Esophagus muscularis mucosa (tissue), 4 donors: ENCODE results near the gene DDI2. TPM values are rescaled to one million over a fixed set of nuclear protein-coding genes. Genes with fewer than 3 reads are reported as not detected.
A peak's percentile ranks its signal among the peaks of the same experiment; 100 is the strongest.

ENCODE experiments used
- DNase-seq: peaks from one replicate; pipeline ENCODE4 v3.0.0-alpha.2; 2017; ENCODE audit errors: extremely low spot score
- H3K27ac ChIP-seq, 4 donors: fragments of 200-600 bp; sonication (generic); replicated peaks in 1 of 4; 1 replicate in 3 of 4; 2 replicates in 1 of 4; pipeline ENCODE4 v1.5.1; 2016 to 2019; ENCODE audit warnings: mild to moderate bottlenecking in 1 of 4
- H3K27me3 ChIP-seq, 4 donors: fragments of 200-600 bp; sonication (generic); one replicate each; pipeline versions ENCODE4 v1.5.1 to v1.6.0; 2016 to 2019
- H3K36me3 ChIP-seq, 4 donors: fragments of 200-600 bp; sonication (generic); one replicate each; pipeline ENCODE4 v1.5.1; 2016 to 2019
- H3K4me1 ChIP-seq, 4 donors: fragments of 200-600 bp; sonication (generic); one replicate each; pipeline ENCODE4 v1.5.1; 2016 to 2019
- H3K4me3 ChIP-seq, 4 donors: fragments of 200-600 bp; sonication (generic); 1 replicate in 2 of 4; 2 replicates in 2 of 4; pipeline ENCODE4 v1.5.1; 2016 to 2019; ENCODE audit warnings: mild to moderate bottlenecking in 4 of 4, moderate library complexity in 1 of 4
- H3K9me3 ChIP-seq, 4 donors: fragments of 200-600 bp; sonication (generic); 1 replicate in 3 of 4; 2 replicates in 1 of 4; pipeline ENCODE4 v1.5.1; 2016 to 2019
- CTCF ChIP-seq, 3 experiments: fragments of 200-600 bp in 2 of 3; fragments of 450-650 bp in 1 of 3; sonication (generic) in 2 of 3; IDR thresholded peaks; one replicate each; pipeline ENCODE4 v1.5.1; 2017 to 2019; ENCODE audit warnings: antibody characterized with exemption in 3 of 3, mild to moderate bottlenecking in 2 of 3, moderate library complexity in 1 of 3
- EP300 ChIP-seq: sonication (generic); formaldehyde crosslinking; IDR thresholded peaks from one replicate; pipeline ENCODE4 v1.6.1; 2017; ENCODE audit warnings: antibody characterized with exemption
- POLR2A ChIP-seq: fragments of 450-650 bp; IDR thresholded peaks from one replicate; pipeline ENCODE4 v1.6.1; 2017; ENCODE audit warnings: antibody characterized with exemption, moderate library complexity, mild to moderate bottlenecking, low read depth
- POLR2AphosphoS5 ChIP-seq, 2 donors: sonication (generic); formaldehyde crosslinking; IDR thresholded peaks; one replicate each; pipeline ENCODE4 v1.6.1; 2017; ENCODE audit warnings: antibody characterized with exemption in 2 of 2
- WGBS: methylation state at CpG from one replicate; pipeline ENCODE4 v1.1.5; 2018; 5-methylcytosine and 5-hydroxymethylcytosine counted together
- intact Hi-C: fragments of 100-400 bp; cut with DNase I; formaldehyde crosslinking; loops from one replicate; pipeline ENCODE4 v1.15.1; 2023
- total RNA-seq, 4 donors: library from RNA; depleted of rRNA; stranded (reverse); fragments of >200 nt; gene quantifications; one replicate each; pipeline versions ENCODE4 v1.1.0 to v1.2.1, GENCODE V29; 2016

Gene DDI2
- total RNA-seq, 4 donors from 2014 or later = 14.4 to 24.9 (median 17.2) TPM

GRCh38 chr1:15583016-15583706, 34.1 kb upstream of the DDI2 start:
- H3K4me1 ChIP-seq = peaks cover 9 to 18% (median 14%) of the 10 kb centered on the region in 4 donors
- H3K27me3 ChIP-seq = peaks cover 0 to 17% (median 3%) of the 10 kb centered on the region in 4 donors
- WGBS = 89% methylated on average over 5 of the region's 18 CpGs
- no peak for TF ChIP-seq EP300
- no peak for TF ChIP-seq CTCF (IDR thresholded peaks at IDR 0.05)
- no peak for TF ChIP-seq POLR2A
- no peak for TF ChIP-seq POLR2AphosphoS5 (IDR thresholded peaks at IDR 0.05)
- no peak for DNase-seq
- no peaks in the 10 kb centered on the region for H3K9me3 ChIP-seq
- H3K4me3 ChIP-seq = no peak overlapping the region
- no peak overlapping the region for H3K27ac ChIP-seq
- intact Hi-C loops = no loop called here
- no peaks in the 10 kb centered on the region for H3K36me3 ChIP-seq

DNA sequence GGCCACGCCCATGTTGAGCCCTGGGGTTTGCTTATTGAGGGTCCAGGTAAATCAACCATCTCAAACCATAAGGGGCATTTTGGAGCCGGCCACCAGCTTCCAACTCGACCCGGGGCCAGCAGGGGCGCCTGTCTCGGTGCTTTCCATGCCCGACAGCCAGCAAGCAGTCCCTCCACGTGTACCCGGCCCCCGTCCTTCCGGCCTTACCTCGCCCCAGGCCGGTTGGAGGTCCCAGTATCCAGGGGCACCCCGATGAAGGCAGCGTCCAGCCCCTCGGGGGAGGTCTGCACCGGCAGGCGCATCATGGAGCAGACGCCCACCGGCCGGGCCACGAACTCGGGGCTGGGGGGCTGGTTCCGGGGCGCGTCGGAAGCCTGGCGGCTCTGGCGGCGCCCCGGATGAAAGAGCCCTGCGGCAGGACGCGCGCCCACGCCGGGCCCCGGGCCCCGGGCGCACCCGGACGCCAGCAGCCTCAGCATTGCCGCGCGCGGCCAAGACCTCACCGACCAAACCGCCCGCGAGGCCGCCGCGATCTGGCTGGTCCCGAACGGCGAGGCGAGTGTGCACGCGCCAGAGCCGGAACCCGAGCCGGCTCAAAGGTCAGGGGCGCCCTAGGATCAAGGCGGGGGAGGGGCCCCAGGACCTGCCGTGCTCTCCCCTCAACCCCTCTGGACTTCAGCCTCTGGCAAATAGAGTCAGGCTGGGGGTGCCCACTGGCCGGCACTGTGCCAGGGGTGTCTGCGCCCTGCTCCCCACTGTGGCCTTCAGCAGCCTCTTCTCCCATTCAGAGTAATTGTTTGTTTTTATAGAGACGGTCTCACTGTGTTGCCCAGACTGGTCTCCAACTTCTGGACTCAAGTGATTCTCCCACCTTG, 32.5 kb upstream of the DDI2 start, which contains the start of gene AGMAT:
AGMAT (minus strand) TSS at position 563 of the 875 bp plus-strand sequence; CDS start at position 479, 84 bp downstream.
- no peaks in the 10 kb centered on the region for H3K36me3 ChIP-seq
- no peak within 1 kb of the TSS for H3K27ac ChIP-seq
- H3K9me3 ChIP-seq = no peaks in the 10 kb centered on the region
- 9% methylated on average over 15 of the region's 68 CpGs for WGBS
- H3K4me3 ChIP-seq = peak within 1 kb of the TSS; percentile 49 to 55 (median 54)
- DNase-seq = no peak
- intact Hi-C loops = no loop called here
- peaks cover 9 to 13% (median 12%) of the 10 kb centered on the region in 4 donors for H3K4me1 ChIP-seq
- H3K27me3 ChIP-seq = peaks cover 0 to 17% (median 3%) of the 10 kb centered on the region in 4 donors
- TF ChIP-seq POLR2A (no peak), EP300 (no peak), CTCF (IDR thresholded peaks at IDR 0.05) (peak in 1 of 3 experiments; percentile 24), POLR2AphosphoS5 (IDR thresholded peaks at IDR 0.05) (no peak)

- no peaks in the 10 kb centered on the region for H3K9me3 ChIP-seq
- H3K27me3 ChIP-seq = peaks cover 0 to 6% (median 0%) of the 10 kb centered on the region in 4 donors
- TF ChIP-seq EP300 (no peak), POLR2AphosphoS5 (IDR thresholded peaks at IDR 0.05) (no peak), POLR2A (no peak), CTCF (IDR thresholded peaks at IDR 0.05) (no peak)
- peaks cover 0 to 10% (median 0%) of the 10 kb centered on the region in 4 donors for H3K4me1 ChIP-seq
- no peaks in the 10 kb centered on the region for H3K36me3 ChIP-seq
- H3K27ac ChIP-seq = no peak overlapping the region
- no peak for DNase-seq
- 66% methylated on average over 5 of the region's 5 CpGs for WGBS
- intact Hi-C loops = no loop called here
- H3K4me3 ChIP-seq = no peak overlapping the region
Measured at GRCh38 chr1:15592285-15592684, 25.0 kb upstream of the DDI2 start.

GRCh38 chr1:15595809-15596617, 21.2 kb upstream of the DDI2 start:
- intact Hi-C loops = no loop called here
- WGBS = 84% methylated on average over 5 of the region's 5 CpGs
- Histone ChIP-seq H3K4me3 (no peak overlapping the region), H3K4me1 (peaks cover 0 to 10% (median 0%) of the 10 kb centered on the region in 4 donors), H3K36me3 (no peaks in the 10 kb centered on the region), H3K27ac (no peak overlapping the region), H3K27me3 (peaks cover 0 to 6% (median 0%) of the 10 kb centered on the region in 4 donors), H3K9me3 (no peaks in the 10 kb centered on the region)
- TF ChIP-seq EP300 = no peak
- no peak for TF ChIP-seq POLR2AphosphoS5 (IDR thresholded peaks at IDR 0.05)
- TF ChIP-seq CTCF (IDR thresholded peaks at IDR 0.05) = no peak
- TF ChIP-seq POLR2A = no peak
- no peak for DNase-seq
